ENCODE results near the gene TWSG1. TPM values are rescaled to one million over a fixed set of nuclear protein-coding genes. Genes with fewer than 3 reads are reported as not detected.
"Not testable (repeated sequence)": the region's sequence is repeated elsewhere in the genome, so short reads cannot be mapped to it uniquely, and the experiment has no call there.

Gene TWSG1
- total RNA-seq, 1 experiment from 2014 or later: 22.0 TPM

DNA sequence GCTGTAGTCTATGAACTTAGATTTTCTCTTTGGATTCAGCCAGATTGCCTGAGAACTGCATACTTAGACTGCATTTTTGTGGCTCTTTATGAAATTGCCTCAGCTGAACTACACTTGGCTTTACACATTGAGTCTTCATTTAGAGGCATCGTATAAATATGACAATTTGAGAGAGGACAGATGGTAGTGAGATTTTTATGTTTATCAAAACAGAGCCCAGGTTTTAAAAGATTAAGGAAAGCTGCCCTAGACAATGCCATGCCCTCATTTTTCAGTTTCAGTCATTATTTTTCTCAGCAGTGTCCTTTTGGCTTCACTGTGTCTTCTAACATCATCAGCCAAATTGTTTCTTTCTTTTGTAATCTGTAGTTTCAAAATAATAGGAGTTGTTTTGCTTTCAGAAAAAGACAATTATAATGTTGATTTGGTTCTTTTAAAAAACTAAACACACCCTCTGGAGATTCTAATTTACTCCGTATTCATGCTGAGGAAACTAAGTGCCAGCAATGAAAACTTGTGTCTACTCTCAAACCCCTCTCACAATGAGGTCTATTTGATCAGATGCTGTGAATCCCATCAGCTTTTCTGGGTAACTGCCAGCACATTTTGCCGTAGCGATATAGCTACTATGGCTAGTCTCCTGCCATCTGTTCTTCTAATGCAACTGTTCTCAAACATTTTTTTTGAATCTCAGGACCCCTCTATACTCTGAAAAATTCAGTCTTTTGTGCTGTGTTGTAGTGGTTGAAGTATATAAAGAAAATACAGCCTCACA, 46.2 kb downstream of the TWSG1 start:
- no peak for DNase-seq (ENCODE audit: extremely low read depth, low read depth)

DNA sequence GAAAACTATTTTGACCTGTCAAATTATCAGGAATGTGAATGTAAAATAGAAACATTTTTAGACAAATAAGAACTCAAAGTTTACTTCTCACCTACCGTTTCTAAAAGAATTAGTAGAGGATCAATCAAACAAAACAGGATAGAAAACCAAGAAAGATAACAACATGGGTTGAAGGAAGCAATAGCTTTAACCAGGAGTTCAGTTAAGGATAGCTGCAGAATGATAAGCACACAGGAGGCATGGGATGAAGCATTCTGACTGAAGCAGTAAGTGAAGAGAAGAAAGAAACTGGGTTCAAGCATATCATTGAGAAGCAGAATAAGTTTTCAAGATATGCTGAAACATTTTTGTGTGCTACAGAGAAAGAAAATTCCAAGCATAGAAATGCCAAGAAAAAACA, 52.3 kb downstream of the TWSG1 start:
- DNase-seq (ENCODE audit: extremely low read depth, low read depth): no peak

DNA sequence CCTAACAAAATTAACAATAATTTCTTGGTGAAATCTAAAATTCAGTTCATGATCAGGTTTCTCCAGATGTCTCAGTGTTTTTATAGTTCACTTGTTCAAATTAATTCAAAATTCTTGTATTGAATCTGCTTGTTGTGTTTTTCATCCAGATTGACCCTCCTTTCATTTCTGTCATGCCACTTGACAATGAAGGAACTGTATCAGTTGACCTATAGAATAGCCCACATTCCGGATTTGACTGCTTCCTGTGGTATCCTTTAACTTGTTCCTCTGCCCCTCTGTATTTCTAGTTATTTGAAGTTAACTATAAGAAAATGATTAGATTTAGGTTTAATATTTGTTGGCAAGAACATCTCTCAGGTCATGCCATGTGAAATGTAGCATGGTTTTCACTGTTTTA, 53.3 kb downstream of the TWSG1 start:
- no peak for DNase-seq (ENCODE audit: extremely low read depth, low read depth)

DNA sequence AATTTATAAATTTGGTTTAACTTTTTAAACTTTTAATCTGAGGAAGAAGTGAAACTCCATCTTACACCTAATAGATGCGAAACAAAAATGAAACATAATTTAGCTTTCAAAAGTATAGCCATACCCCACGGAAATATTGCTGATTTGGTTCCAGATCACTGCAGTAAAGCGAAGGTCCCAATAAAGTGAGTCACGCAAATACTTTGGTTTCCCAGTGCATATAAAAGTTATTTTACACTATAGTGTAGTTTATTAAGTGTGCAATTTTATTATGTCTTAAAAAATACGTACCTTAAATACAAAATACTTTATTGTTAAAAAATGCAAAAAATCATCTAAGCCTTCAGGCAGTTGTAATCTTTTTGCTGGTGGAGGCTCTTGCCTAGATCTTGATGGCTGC, 55.1 kb downstream of the TWSG1 start:
- DNase-seq (ENCODE audit: extremely low read depth, low read depth): no peak

DNA sequence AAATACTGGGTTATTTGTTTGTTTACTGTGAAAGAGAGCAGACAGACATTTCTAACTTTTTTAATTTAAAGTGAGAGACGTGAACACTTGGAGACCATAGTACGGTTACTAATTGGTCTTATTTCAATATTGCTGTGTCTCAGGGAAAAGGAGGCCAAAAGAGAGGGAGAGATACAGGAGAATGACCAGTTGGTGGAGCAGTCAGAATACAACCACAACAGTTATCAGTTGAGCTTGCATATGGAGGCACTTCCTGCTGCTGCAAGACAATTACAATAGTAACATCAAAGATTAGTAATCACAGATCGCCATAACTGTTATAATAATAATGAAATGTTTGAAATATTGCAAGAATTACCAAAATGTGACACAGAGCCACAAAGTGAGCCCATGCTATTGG, 58.2 kb downstream of the TWSG1 start:
- no peak for DNase-seq (ENCODE audit: extremely low read depth, low read depth)

DNA sequence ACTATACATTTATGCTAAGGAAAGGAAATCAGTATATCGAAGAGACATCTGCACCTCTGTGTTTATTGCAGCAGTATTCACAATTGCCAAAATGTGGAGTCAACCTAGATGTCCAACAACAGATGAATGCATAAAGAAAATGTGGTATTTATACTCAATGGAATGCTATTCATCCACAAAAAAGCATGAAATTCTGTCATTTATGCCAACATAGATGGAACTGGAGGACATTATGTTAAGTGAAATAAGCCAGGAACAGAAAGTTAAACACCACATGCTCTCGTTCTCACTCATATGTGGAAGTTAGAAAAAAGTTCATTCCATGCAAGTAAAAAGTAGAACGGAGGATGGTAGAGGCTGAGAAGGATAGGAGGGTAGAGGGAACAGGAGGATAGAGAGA, 59.5 kb downstream of the TWSG1 start:
- no peak for DNase-seq (ENCODE audit: extremely low read depth, low read depth)

DNA sequence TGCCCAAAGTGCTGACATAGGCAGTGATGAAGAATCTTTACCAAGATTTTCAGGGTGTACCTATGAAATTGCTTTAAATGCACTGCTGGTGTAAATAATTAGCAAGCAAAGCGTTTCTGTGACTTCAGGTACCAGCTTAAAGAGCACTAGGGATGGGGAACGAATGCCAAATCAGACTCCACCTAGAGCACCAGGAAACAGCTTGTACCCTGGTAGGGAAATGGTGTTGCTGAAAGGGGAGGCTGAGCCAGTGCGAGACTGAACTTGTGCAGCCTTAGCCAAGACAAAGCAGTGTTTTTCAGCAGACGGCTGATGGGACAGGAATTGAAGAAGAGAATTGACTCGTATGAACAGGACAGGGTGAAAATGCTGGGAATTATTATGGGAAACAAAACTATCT, 65.6 kb downstream of the TWSG1 start:
- no peak for DNase-seq (ENCODE audit: extremely low read depth, low read depth)

DNA sequence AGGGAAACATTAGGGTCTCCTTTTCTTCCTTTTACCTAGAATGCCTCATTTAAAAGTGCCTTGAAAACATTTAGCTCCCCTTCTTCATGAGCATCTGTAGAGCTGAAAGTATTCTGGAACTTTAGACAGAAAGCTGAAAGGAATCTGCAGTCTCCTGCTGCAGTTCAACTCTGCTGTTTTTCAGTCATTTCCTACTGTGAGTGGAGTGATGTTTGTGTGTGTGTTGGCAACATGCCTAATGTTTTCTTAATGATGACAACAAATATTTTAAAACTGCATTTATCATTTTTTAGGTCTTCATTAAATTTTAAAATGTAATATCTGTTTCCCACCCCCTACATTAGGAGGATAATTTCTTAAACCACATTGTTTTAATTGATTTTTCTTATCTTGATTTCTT, 66.6 kb downstream of the TWSG1 start:
- no peak for DNase-seq (ENCODE audit: extremely low read depth, low read depth)

DNA sequence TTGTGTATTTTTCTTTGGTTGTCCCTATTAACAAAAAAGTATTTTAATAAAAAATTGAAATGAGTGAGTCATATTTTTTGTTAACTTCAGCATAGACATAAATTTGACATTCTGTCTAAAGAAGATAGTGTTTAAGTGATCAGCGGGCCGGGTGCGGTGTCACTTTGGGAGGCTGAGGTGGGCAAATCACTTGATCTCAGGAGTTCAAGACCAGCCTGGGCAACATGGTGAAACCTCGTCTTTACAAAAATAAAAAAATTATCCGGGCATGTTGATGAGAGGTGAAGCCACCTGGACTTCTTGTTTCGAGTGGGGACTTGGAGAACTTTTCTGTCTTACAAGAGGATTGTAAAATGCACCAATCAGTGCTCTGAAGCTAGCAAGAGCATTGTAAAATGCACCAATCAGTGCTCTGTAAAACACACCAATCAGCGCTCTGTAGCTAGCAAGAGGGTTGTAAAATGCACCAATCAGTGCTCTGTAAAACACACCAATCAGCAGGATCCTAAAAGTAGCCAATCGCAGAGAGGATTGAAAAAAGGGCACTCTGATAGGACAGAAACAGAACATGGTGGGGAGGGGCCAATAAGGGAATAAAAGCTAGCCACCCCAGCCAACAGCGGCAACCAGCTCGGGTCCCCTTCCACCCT, 67.9 kb downstream of the TWSG1 start:
- DNase-seq (ENCODE audit: extremely low read depth, low read depth): not testable (repeated sequence)

DNA sequence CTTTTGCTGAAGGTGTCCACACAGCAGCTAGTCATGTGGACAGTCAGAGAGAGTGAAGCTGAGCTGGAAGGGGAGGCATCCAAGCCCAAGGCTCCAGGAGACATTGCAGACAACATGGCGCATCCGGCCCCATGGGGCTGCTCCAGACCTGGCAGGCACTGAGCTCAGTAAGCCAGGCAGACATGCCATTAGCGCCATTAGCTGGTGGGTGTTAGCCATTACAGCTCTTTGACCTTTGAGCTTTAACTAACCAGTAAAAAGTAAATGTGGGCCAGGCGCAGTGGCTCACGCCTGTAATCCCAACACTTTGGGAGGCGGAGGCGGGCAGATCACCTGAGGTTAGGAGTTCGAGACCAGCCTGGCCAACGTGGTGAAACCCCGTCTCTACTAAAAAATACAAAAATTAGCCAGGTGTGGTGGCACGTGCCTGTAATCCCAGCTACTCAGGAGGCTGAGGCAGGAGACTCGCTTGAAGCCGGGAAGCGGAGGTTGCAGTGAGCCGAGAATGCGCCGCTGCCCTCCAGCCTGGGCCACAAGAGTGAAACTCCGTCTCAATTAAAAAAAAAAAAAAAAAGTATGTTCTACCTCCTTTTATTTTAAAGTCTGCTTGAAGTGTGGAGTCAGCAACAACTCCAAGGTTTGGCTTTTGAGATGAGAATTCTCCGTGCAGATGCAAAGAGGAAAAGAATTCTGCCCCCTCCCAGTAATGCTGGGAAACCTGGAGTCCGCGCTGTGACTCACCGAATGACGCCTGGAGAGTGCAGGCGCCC, 69.4 kb downstream of the TWSG1 start:
- DNase-seq (ENCODE audit: extremely low read depth, low read depth): no peak

DNA sequence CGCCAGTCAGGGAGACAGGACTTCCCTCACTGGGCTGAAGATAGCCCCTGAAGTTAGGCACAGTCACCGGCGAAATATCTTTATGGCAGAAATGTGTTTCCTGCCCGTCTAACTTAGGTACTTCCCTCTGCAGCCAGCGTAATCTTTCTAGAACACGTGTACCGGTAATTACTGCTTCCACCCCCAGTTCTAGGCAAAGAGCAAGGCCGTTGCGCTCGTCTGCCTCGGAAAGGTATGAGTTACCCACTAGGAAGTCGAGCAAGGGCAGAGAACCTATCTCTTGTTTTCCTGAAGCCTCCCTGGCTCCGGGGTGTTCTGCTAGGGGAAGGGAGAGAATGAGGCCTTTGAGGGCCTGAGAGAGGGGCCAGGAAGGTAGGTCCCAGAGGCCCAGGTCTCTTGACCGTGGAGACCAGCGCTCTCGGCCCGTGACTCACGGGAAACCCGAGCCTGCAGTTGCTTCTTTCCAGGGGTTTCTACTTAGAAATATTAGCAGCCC, 70.0 kb downstream of the TWSG1 start:
- no peak for DNase-seq (ENCODE audit: extremely low read depth, low read depth)

DNA sequence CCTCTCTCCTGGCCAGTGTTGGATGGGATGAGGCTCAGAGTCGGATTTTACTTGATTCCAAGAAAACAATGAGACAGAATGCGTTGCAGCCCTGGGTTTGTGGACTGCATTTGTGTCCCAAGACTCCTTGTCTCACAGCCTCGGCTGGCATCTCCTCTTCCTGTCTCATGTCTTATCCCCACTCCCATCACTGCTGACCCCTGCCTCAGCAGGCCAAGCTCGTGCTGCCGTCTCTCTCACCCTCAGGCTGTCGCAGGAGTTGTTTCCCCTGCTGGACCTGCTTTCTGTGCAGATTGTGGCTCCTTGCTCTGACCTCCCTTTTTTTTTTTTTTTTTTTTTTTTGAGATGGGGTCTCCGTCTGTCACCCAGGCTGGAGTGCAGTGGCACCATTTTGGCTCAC, 70.6 kb downstream of the TWSG1 start:
- no peak for DNase-seq (ENCODE audit: extremely low read depth, low read depth)

DNA sequence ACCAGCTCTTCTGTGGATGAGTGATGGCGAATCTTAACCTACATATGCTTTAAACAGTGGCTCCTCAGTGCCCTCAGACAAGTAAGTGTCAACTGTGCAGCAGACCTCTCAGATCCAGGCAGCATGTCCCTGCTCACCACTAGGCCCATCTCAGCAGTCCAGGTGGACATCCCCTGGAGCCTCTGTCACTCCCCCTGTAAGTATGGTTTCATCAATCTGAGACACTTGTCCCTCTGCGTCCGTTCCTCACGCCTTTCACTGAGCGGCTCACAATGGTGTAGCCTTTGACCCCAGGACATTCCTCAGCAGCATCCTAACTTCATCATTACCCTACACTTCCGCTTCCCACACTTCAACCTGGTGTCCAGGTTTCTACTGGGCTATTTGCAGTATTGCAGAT, 71.4 kb downstream of the TWSG1 start:
- no peak for DNase-seq (ENCODE audit: extremely low read depth, low read depth)

DNA sequence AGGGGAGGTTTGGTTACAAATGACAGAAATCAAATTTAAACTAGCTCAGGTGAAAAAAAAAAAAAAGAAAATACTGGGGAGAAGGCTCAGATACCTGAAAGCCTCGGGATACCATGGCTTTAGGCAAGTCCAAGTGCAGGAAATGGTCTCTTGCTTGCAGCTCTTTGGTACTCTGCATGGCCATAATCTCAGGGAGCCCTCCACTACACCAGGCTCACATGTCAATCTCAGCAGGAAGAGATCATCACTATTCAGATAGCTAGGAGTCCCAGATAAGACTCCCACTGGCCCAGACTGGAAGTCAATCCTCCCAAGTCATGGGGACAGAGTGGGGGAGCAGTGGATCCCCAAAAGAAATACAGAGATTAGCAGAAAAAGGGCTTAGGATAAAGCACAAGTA, 75.9 kb downstream of the TWSG1 start:
- no peak for DNase-seq (ENCODE audit: extremely low read depth, low read depth)

DNA sequence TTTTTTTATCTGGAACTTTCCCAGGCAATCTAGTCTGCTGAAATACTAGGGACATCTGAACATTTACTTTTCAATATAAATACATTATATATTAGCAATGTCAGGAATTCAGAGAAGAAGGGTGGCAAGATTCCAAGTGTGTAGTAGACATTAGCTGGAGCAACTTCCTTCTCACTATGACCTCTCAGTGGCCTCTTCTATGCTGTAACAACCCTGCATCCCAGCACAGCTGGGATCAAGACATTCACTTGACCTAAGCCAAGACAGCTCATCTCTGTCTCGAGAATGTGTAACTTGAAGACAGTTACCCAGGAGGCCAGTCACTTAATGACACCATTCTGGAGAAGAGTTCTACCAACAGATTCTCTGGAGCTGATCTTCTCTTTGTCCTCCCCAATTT, 79.0 kb downstream of the TWSG1 start:
- no peak for DNase-seq (ENCODE audit: extremely low read depth, low read depth)

DNA sequence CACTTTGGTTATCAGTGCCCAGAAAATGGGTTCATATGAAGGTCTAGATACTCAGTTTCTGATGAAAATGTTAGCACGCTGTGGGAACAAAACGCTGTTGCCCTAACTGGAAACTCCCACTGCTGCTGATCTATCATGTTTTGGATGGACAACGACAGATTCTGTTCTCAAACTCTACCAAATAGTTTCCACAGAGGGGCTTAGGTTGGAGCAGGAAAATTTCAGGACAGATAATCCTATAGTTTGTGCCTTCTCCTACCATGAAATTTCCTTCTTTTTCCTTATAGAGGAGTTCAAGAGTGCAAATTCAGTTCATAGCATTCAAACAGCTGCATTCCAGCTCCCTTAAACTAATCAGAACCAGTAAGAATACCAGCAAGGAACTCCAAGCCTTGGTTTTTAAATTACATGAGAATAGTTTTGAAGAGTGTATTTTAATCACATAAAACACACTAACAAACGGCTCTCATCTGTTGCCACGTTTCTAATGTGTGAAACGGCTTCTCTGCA, 82.0 kb downstream of the TWSG1 start:
- no peak for DNase-seq (ENCODE audit: extremely low read depth, low read depth)

DNA sequence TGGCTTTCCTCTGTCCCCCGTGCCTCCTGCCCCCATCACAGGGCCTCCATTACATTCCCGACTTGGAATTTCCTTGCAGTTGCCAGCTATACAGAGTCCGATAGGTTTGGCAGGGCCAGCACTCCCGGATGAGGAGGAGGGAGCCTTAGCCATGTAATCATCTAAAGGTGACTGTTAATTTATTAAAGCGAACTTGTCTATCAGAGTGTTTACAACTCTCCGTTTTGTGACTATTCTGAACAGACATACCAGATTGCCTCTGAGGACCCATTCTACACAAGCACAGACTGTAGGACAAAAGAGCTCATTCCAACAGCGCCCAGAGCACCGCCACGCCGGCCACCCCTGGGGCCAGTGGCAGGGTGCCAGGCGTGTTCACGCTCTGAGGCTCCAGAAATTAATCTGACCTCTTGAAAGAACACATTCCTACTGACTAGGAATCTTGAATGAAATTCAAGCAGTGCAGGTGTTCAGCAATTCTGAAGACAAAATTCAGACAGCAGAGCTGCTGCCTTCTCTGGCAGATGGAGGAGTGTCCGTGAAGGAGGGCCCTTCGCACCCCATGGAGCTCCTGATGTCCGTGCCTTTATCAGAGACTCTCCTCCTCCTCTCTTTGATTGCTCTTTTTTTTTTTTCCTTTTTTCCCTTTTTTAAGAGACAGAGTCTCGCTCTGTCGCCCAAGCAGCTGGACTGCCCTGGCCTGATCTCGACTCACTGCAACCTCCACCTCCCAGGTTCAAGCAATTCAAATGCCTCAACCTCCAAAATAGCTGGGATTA, 82.7 kb downstream of the TWSG1 start:
- no peak for DNase-seq (ENCODE audit: extremely low read depth, low read depth)

DNA sequence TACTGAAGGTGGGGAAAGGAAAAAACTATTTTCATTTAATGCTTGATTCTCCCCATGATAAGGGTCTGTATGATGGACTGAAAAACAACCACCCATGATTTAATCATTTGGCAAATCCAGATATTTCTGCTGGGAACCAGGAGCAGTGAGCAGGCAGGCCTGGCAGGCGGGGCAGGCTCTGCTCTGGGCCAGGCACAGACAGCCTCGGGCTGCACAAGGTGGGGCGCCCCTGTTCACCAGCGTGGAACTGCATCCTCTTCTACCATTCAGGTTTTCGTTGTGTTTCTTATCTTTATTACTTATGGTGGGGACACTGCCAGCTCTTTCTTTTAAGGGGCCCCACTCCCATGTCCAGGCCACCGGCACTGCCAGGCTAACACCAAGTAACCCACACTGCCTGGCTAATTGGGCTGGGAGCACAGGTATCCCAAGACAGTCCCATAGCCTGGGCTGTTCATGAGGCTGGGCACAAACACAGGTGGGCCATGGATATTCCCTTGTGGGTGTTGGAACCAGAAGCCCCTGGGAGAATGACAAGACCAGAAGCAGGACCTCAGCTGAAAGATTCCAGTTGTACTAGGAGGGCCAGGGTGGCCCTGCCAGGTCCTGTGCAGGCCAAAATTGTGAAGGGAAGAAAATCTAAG, 83.6 kb downstream of the TWSG1 start:
- no peak for DNase-seq (ENCODE audit: extremely low read depth, low read depth)

DNA sequence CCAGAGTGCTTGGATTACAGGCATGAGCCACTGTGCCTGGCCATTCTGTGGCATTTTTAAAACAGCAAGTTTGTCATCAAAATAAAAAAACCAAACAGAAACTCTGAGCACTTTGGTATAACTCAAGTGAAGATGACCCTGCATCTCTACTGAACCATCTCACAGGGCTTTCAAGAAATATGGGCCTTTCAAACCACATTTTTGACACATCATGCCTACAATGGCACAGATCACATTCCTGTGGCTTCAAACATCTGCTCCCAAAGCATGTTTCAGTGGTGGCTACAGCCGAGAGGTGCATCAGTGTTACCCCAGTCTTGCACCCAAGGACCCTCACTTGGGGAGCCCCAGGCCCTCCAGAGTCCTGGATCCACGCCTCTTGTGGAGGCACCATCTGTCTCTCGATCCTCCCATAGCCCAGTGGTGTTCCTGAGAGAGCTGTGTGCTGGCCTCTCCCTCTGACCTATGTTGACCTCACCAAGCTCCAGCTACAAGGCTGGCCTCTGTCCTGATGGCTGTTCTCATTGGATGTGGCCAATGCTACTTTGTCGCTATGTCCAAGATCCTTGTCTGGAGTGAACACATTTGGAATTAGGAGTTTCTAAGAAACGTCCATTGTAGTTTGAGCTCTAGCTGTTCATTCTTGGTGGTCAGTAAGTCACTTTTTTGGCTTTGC, 85.5 kb downstream of the TWSG1 start:
- no peak for DNase-seq (ENCODE audit: extremely low read depth, low read depth)

All from NCI-H460 (cell line).